Panc1 (cell line): ENCODE results near the gene CCN6. TPM values are rescaled to one million over a fixed set of nuclear protein-coding genes. Genes with fewer than 3 reads are reported as not detected.

Experiments used
- ATAC-seq: fragments of 200-7000 bp; cut with Tn5 transposase; 2 replicates; pipeline ENCODE4 v1.9.1; 2020; ENCODE audit warnings: mild to moderate bottlenecking, moderate library complexity
- BruUV-seq: library from RNA; stranded (reverse); fragments of 400-500 nt; replicated peaks from 2 replicates; lab custom pipeline; 2021; lab: Mats Ljungman, UMichigan
- CTCF ChIA-PET: fragments of 300-600 bp; sonication (Branson Sonifier 250); formaldehyde crosslinking; loops from one replicate; lab custom pipeline; 2022; ENCODE audit warnings: antibody characterized with exemption; lab: Charles Lee
- POLR2A ChIA-PET: fragments of 300-600 bp; sonication (Branson Sonifier 250); formaldehyde crosslinking; loops from one replicate; lab custom pipeline; 2022; ENCODE audit warnings: antibody characterized with exemption; lab: Charles Lee
- DNase-seq: peaks from one replicate; pipeline ENCODE4 v3.0.0-alpha.2; 2010; ENCODE audit warnings: low read depth, low spot score
- H3K27ac ChIP-seq: 2 replicates; pipeline ENCODE4 v1.5.1; 2011; ENCODE audit warnings: mild to moderate bottlenecking, low read length, inconsistent platforms
- H3K27me3 ChIP-seq: fragments of 200-500 bp; sonication (Bioruptor generic); 2 replicates; pipeline ENCODE4 v1.6.0; 2014; ENCODE audit warnings: low read length, inconsistent platforms; ENCODE audit not compliant: control insufficient read depth, insufficient read depth
- H3K36me3 ChIP-seq: fragments of 200-500 bp; sonication (Bioruptor generic); 2 replicates; pipeline ENCODE4 v1.5.1; 2014; ENCODE audit warnings: inconsistent platforms, mild to moderate bottlenecking, low read length, moderate library complexity; ENCODE audit not compliant: control insufficient read depth, insufficient read depth
- H3K4me1 ChIP-seq: 2 replicates; pipeline ENCODE4 v1.5.1; 2011; ENCODE audit warnings: inconsistent platforms, mild to moderate bottlenecking, low read length, moderate library complexity; ENCODE audit not compliant: control insufficient read depth, insufficient read depth
- H3K4me3 ChIP-seq, 2 experiments: 2 replicates each; pipeline ENCODE4 v1.5.1; 2011 to 2012; ENCODE audit warnings: low read depth in 2 of 2, low read length in 2 of 2, mild to moderate bottlenecking in 2 of 2, inconsistent platforms in 1 of 2, moderate library complexity in 1 of 2
- H3K9me3 ChIP-seq: fragments of 200-500 bp; sonication (Bioruptor generic); 2 replicates; pipeline ENCODE4 v1.5.1; 2014; ENCODE audit warnings: low read depth, mild to moderate bottlenecking, inconsistent platforms, low read length, moderate library complexity; ENCODE audit not compliant: control insufficient read depth, insufficient read depth
- POLR2AphosphoS5 ChIP-seq: IDR thresholded peaks from 2 replicates; pipeline ENCODE4 v1.6.1; 2012; ENCODE audit warnings: mild to moderate bottlenecking, low read depth, low read length, moderate library complexity
- REST ChIP-seq, 2 experiments: IDR thresholded peaks; 2 replicates each; pipeline ENCODE4 v1.6.1; 2011 to 2012; ENCODE audit warnings: low read depth in 2 of 2, control low read depth in 1 of 2, low read length in 1 of 2, mild to moderate bottlenecking in 1 of 2, moderate library complexity in 1 of 2; ENCODE audit not compliant: insufficient read depth in 1 of 2
- SIN3A ChIP-seq: IDR thresholded peaks from 2 replicates; pipeline ENCODE4 v1.6.1; 2012; ENCODE audit warnings: low read depth, mild to moderate bottlenecking, low read length, moderate library complexity, borderline replicate concordance; ENCODE audit not compliant: insufficient read depth
- TCF7L2 ChIP-seq: IDR thresholded peaks from 2 replicates; pipeline ENCODE4 v1.6.1; 2011; ENCODE audit warnings: mild to moderate bottlenecking, low read depth, low read length, inconsistent platforms
- in situ Hi-C: cut with HindIII; loops from 2 replicates; pipeline ENCODE4 v1.10.0; 2016; ENCODE audit warnings: low sequenced_read_pairs, low pct_unique_long_range_greater_than_20kb
- intact Hi-C: fragments of 100-400 bp; cut with micrococcal nuclease; formaldehyde crosslinking; loops from one replicate; pipeline ENCODE4 v1.10.0; 2022; ENCODE audit not compliant: unreplicated experiment
- total RNA-seq: library from RNA; stranded (reverse); gene quantifications from one replicate; pipeline ENCODE4 v1.2.1, GENCODE V29; 2021; ENCODE audit not compliant: unreplicated experiment
- TF ChIP-seq, protein P1 (sequence below): fragments of 450-650 bp; IDR thresholded peaks from 2 replicates; pipeline ENCODE4 v1.5.1; 2017; ENCODE audit warnings: mild to moderate bottlenecking

CCN6 gene
- total RNA-seq, 1 experiment from 2014 or later, result 3.0 TPM

DNA sequence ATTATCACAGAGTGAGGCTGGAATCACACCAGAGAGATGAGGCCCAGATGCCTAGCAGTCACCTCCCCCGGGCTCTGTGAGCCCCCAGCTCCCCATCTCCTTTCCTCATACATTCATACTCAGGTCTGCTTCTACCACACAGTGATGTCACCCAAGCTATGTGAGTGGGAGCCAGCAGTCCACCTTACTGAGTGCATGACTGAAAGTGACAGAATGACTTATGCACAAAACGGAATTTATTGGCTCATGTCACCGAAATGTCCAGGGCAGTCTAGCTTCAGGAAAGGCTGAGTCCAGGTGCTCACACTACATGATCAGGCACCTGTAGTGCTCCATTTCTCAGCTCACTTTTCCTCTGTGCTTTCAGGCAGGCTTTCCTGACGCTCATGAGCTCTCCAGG, 36.7 kb upstream of the CCN6 start:
- no peak for TF ChIP-seq REST (IDR thresholded peaks at IDR 0.05; ENCODE audit: insufficient read depth in 1 of 2, low read depth in 2 of 2, low read length in 1 of 2)
- TF ChIP-seq POLR2AphosphoS5, result no peak
- TF ChIP-seq, protein P1, sequence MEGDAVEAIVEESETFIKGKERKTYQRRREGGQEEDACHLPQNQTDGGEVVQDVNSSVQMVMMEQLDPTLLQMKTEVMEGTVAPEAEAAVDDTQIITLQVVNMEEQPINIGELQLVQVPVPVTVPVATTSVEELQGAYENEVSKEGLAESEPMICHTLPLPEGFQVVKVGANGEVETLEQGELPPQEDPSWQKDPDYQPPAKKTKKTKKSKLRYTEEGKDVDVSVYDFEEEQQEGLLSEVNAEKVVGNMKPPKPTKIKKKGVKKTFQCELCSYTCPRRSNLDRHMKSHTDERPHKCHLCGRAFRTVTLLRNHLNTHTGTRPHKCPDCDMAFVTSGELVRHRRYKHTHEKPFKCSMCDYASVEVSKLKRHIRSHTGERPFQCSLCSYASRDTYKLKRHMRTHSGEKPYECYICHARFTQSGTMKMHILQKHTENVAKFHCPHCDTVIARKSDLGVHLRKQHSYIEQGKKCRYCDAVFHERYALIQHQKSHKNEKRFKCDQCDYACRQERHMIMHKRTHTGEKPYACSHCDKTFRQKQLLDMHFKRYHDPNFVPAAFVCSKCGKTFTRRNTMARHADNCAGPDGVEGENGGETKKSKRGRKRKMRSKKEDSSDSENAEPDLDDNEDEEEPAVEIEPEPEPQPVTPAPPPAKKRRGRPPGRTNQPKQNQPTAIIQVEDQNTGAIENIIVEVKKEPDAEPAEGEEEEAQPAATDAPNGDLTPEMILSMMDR, result no peak
- TF ChIP-seq TCF7L2, result no peak
- no peak for TF ChIP-seq SIN3A
- no TSS peak for BruUV-seq
- ATAC-seq, result no peak
- intact Hi-C loops (no loop called here), in situ Hi-C loops (no loop called here)
- peaks cover 4% of the 10 kb centered on the region for H3K27me3 ChIP-seq
- no peaks in the 10 kb centered on the region for H3K4me1 ChIP-seq
- ChIA-PET CTCF (no interaction called here), POLR2A (no interaction called here)
- no peak for DNase-seq
- no peaks in the 10 kb centered on the region for H3K36me3 ChIP-seq
- no peaks in the 10 kb centered on the region for H3K9me3 ChIP-seq
- H3K4me3 ChIP-seq, result no peak overlapping the region
- no peak overlapping the region for H3K27ac ChIP-seq

DNA sequence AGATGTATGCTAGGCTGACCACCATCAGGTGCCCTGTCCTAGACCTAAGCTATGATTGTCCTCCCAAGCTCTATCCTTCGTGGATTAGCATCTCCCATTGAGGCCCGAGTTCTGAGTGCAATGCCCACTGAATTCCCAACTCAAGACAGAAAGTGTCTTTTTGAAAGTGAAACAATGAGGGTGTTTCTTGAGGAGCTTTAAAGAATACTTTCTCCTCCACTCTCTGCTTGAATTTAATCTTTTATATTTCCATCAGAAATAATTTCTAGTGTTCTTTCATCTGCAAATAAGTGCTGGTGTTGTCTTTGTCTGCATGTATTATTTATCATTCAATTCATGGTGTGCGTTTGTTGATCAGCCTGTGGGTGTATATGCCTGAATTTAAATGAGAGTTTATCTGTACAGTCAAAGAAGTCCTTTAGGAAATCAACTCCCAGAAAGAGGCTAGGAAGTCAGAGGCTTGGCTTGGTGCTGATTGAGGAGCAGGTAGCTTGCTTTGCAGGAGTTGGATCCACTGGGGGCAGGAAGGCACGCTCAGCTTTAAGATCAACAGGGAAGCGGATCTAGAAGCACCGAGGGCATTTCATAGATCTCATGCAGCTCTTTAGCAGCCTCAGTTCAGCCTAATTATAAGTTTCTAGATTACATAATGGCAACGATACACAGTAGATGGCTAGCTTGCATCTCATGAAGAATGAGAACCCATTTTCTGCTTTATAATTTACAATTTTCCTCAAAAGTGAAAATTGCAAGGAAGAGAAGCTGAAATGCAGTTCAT, 36.0 kb upstream of the CCN6 start:
- no TSS peak for BruUV-seq
- ATAC-seq (no peak), DNase-seq (no peak)
- Histone ChIP-seq H3K4me3 (no peak overlapping the region), H3K27me3 (peaks cover 4% of the 10 kb centered on the region), H3K4me1 (no peaks in the 10 kb centered on the region), H3K9me3 (no peaks in the 10 kb centered on the region), H3K27ac (no peak overlapping the region), H3K36me3 (no peaks in the 10 kb centered on the region)
- intact Hi-C loops, result no loop called here
- CTCF ChIA-PET, result no interaction called here
- POLR2A ChIA-PET, result no interaction called here
- in situ Hi-C loops, result no loop called here
- TF ChIP-seq SIN3A (no peak), POLR2AphosphoS5 (no peak), REST (IDR thresholded peaks at IDR 0.05; ENCODE audit: insufficient read depth in 1 of 2, low read depth in 2 of 2, low read length in 1 of 2) (no peak), TCF7L2 (no peak)
- TF ChIP-seq, protein P1, result no peak
